HEK293T (cell line): ENCODE measurements around the gene ABHD11.

Experiments used
- CTCF ChIA-PET: fragments of 350-600 bp; formaldehyde crosslinking; extraction: SDS; loops from one replicate; lab custom pipeline; 2021; ENCODE audit warnings: antibody characterized with exemption, inconsistent platforms; lab: Yijun Ruan, JAX
- POLR2A ChIA-PET: fragments of 350-600 bp; formaldehyde crosslinking; extraction: SDS; loops from one replicate; lab custom pipeline; 2020; ENCODE audit warnings: antibody characterized with exemption, inconsistent platforms; lab: Yijun Ruan, JAX
- DNase-seq: peaks from one replicate; pipeline ENCODE4 v3.0.0; 2012; ENCODE audit warnings: mixed read lengths; ENCODE audit errors: extremely low spot score
- ARNT ChIP-seq: fragments of 450-650 bp; IDR thresholded peaks from 2 replicates; pipeline ENCODE4 v1.6.1; 2017; ENCODE audit warnings: mild to moderate bottlenecking
- BHLHE40 ChIP-seq: fragments of 450-650 bp; IDR thresholded peaks from 2 replicates; pipeline ENCODE4 v1.6.1; 2016; ENCODE audit warnings: mild to moderate bottlenecking, moderate library complexity, borderline replicate concordance
- CTBP1 ChIP-seq: fragments of 450-650 bp; IDR thresholded peaks from 2 replicates; pipeline ENCODE4 v1.6.1; 2016; ENCODE audit warnings: borderline replicate concordance
- ELF4 ChIP-seq: fragments of 450-650 bp; IDR thresholded peaks from 2 replicates; pipeline ENCODE4 v1.6.1; 2017; ENCODE audit warnings: antibody characterized with exemption
- FOXA1 ChIP-seq: fragments of 450-650 bp; IDR thresholded peaks from 2 replicates; pipeline ENCODE4 v1.6.1; 2016; ENCODE audit warnings: mild to moderate bottlenecking
- FOXK2 ChIP-seq: fragments of 450-650 bp; IDR thresholded peaks from 2 replicates; pipeline ENCODE4 v1.6.1; 2016; ENCODE audit warnings: mild to moderate bottlenecking
- FOXM1 ChIP-seq: fragments of 450-650 bp; IDR thresholded peaks from 2 replicates; pipeline ENCODE4 v1.6.1; 2017; ENCODE audit warnings: mild to moderate bottlenecking, borderline replicate concordance
- HDGF ChIP-seq: fragments of 450-650 bp; IDR thresholded peaks from 2 replicates; pipeline ENCODE4 v1.6.1; 2017; ENCODE audit warnings: antibody characterized with exemption, borderline replicate concordance
- L3MBTL2 ChIP-seq: fragments of 450-650 bp; conservative IDR thresholded peaks from 2 replicates; pipeline ENCODE4 v1.6.1; 2016; ENCODE audit warnings: mild to moderate bottlenecking
- LEF1 ChIP-seq: fragments of 450-650 bp; IDR thresholded peaks from 2 replicates; pipeline ENCODE4 v1.6.1; 2017; ENCODE audit warnings: mild to moderate bottlenecking, borderline replicate concordance
- NFRKB ChIP-seq: fragments of 450-650 bp; IDR thresholded peaks from 2 replicates; pipeline ENCODE4 v1.6.1; 2016; ENCODE audit warnings: mild to moderate bottlenecking, moderate library complexity
- SP1 ChIP-seq: fragments of 450-650 bp; IDR thresholded peaks from 2 replicates; pipeline ENCODE4 v1.6.1; 2017
- SUZ12 ChIP-seq: fragments of 450-650 bp; IDR thresholded peaks from 2 replicates; pipeline ENCODE4 v1.6.1; 2016; ENCODE audit warnings: mild to moderate bottlenecking
- TARDBP ChIP-seq: fragments of 450-650 bp; IDR thresholded peaks from 2 replicates; pipeline ENCODE4 v1.6.1; 2016
- ZNF384 ChIP-seq: fragments of 450-650 bp; IDR thresholded peaks from 2 replicates; pipeline ENCODE4 v1.6.1; 2016
- TF ChIP-seq, protein P1 (sequence below): fragments of 450-650 bp; IDR thresholded peaks from 2 replicates; pipeline ENCODE4 v1.6.1; 2016

ABHD11 gene

DNA sequence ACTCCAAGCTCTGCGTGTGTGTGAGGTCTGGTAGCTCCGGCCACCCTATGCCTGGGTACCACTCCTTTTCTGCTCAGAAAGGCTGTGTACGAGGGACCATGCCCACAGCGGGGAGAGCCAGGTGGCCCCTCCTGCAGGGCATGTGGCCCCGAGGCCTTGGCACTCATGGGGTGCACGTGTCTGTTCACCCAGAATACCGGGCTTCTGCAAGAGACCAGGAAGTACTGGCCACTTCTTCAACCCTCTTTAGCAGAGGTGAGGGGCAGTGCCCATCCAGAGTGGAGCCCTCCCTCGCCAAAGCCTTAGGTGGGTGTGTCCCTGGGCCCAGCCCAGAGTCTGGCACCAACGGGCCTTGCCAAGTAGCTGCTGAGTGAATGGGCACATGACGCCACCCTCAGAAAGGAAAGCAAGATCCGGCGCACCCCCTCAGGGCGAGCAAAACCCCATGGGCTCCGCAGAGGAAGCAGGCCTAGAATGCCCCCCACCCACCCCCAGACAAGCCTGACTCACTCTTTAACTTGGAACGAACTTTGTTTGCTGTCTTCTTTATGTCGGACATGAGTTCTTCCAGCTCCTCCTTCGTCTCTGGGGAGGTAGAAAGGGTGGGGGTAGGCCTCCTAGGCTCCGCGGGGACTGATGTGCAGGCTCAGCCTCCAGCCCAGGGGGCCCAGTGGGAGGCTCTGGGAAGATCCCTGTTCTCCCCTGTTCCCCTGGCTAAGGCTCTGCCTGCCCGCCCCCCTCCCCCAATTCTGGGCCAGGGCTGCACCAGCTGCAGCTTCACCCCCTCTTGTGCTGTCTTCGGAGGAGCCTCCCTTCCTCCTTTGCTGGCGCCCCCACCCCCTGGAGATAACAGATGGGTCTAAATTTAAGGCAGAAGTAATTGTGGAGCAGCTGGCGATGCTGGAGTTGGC is 33.7 kb downstream of the ABHD11 start:
- DNase-seq, result no peak
- ChIA-PET CTCF (no interaction called here), POLR2A (interaction anchor here (0.6 to 0.8 kb wide), 2 partner anchors 12 to 21 kb away, joined by 3 read pairs; no protein-coding TSS in a partner anchor)
- TF ChIP-seq ELF4 (no peak), FOXM1 (no peak), NFRKB (no peak), BHLHE40 (no peak)
- TF ChIP-seq, protein P1, sequence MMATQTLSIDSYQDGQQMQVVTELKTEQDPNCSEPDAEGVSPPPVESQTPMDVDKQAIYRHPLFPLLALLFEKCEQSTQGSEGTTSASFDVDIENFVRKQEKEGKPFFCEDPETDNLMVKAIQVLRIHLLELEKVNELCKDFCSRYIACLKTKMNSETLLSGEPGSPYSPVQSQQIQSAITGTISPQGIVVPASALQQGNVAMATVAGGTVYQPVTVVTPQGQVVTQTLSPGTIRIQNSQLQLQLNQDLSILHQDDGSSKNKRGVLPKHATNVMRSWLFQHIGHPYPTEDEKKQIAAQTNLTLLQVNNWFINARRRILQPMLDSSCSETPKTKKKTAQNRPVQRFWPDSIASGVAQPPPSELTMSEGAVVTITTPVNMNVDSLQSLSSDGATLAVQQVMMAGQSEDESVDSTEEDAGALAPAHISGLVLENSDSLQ, result no peak

- TF ChIP-seq NFRKB, result no peak
- TF ChIP-seq ZNF384, result no peak
- no peak for TF ChIP-seq FOXM1
- no peak for TF ChIP-seq FOXA1
- TF ChIP-seq HDGF, result no peak
- no peak for TF ChIP-seq FOXK2
- ChIA-PET POLR2A (interaction anchor here (0.6 kb wide), 1 partner anchor 13 kb away, joined by 3 read pairs; no protein-coding TSS in a partner anchor), CTCF (no interaction called here)
- peak; percentile 77 for DNase-seq
These were observed 34.6 kb downstream of the ABHD11 start for GRCh38 chr7:73703757-73704639.

DNA sequence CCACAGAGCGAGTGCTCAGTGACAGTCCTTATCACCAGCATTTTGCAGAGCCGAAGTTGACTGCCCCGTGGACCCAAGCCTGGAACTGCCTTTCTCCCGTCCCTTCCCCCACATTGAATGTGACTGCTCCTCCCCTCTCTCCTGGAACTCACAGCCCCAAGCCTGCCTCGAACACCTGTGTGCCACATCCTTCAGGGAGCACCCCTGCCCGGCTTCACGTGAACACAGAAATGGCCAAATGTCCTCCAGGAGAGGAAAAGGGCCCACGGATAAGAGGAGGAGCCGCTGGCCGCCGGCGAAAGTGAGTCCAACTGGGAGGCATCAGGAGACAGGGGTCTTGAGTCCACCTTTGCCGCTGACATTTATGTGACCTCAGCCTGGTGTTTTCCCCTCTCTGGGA is 35.4 kb downstream of the ABHD11 start:
- DNase-seq, result no peak
- POLR2A ChIA-PET, result no interaction called here
- CTCF ChIA-PET, result no interaction called here
- TF ChIP-seq NFRKB (no peak), FOXK2 (no peak), SUZ12 (no peak), TARDBP (no peak), ZNF384 (no peak)
- TF ChIP-seq, protein P1, result no peak

GRCh38 chr7:73702665-73703064 is 35.9 kb downstream of the ABHD11 start:
- POLR2A ChIA-PET, result no interaction called here
- DNase-seq, result no peak
- CTCF ChIA-PET, result interaction anchor here (1.1 to 1.5 kb wide), 3 partner anchors 13 to 34 kb away, joined by 3 to 4 read pairs (median 3); partner anchors contain the start of gene STX1A
- no peak for TF ChIP-seq SUZ12
- no peak for TF ChIP-seq FOXK2
- no peak for TF ChIP-seq LEF1
- no peak for TF ChIP-seq BHLHE40
- no peak for TF ChIP-seq FOXA1
- TF ChIP-seq ELF4, result no peak
- TF ChIP-seq ZNF384, result no peak
- TF ChIP-seq HDGF, result no peak
- no peak for TF ChIP-seq TARDBP
- TF ChIP-seq SP1, result no peak
- TF ChIP-seq, protein P1, result no peak
- no peak for TF ChIP-seq ARNT

DNA sequence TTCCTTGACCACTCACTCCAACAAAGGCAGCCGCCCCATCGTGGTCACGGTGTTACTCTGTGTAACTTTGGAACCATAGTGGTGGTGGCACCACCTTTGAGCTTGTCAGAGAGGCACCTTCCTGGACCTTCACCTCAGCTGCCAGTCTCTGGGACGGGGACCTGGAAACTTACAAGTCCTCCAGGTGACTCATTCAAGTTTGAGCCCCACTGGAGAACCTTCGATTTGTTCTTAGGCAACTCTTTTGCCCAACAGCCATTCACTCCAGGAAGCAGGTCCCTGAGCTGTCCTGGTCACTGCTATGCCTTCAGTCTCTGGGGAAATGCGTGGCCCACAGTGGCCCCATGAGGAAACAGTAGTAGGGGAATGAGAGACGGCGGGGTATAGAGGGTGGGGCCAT is 36.4 kb downstream of the ABHD11 start:
- POLR2A ChIA-PET, result interaction anchor here (1.6 kb wide), 1 partner anchor 19 kb away, joined by 4 read pairs; the partner anchor contains the start of genes BUD23 and DNAJC30
- no peak for DNase-seq
- CTCF ChIA-PET, result interaction anchor here (1.1 to 1.5 kb wide), 3 partner anchors 14 to 33 kb away, joined by 3 to 4 read pairs (median 3); partner anchors contain the start of gene STX1A
- TF ChIP-seq TARDBP (no peak), FOXK2 (no peak), HDGF (no peak), LEF1 (no peak), NFRKB (no peak), CTBP1 (no peak), ARNT (no peak), BHLHE40 (no peak), FOXM1 (no peak), SUZ12 (no peak), ZNF384 (no peak), L3MBTL2 (no peak), SP1 (no peak), ELF4 (no peak), FOXA1 (no peak)
- TF ChIP-seq, protein P1, result no peak
